Muscle layer of duodenum (tissue), 2 donors: ENCODE results near the gene VWA5A.

Experiments
- H3K27ac ChIP-seq: one replicate; pipeline ENCODE4 v1.7.0; 2013; ENCODE audit warnings: mild to moderate bottlenecking, low read length
- H3K27me3 ChIP-seq: one replicate; pipeline ENCODE4 v1.7.0; 2013; ENCODE audit warnings: low read depth, mild to moderate bottlenecking, control low read depth, low read length
- H3K36me3 ChIP-seq, 2 donors: one replicate each; pipeline ENCODE4 v1.7.0; 2013; ENCODE audit warnings: low read length in 2 of 2, control low read depth in 1 of 2, mild to moderate bottlenecking in 1 of 2; ENCODE audit not compliant: insufficient read depth in 2 of 2, control insufficient read depth in 1 of 2
- H3K4me1 ChIP-seq, 2 donors: one replicate each; pipeline ENCODE4 v1.7.0; 2013; ENCODE audit warnings: low read length in 2 of 2, mild to moderate bottlenecking in 2 of 2, control low read depth in 1 of 2, moderate library complexity in 1 of 2; ENCODE audit not compliant: insufficient read depth in 2 of 2, control insufficient read depth in 1 of 2
- H3K4me3 ChIP-seq, 2 donors: one replicate each; pipeline ENCODE4 v1.7.0; 2013; ENCODE audit warnings: low read length in 2 of 2, low read depth in 1 of 2, mild to moderate bottlenecking in 1 of 2
- H3K9me3 ChIP-seq, 2 donors: one replicate each; pipeline ENCODE4 v1.7.0; 2013; ENCODE audit warnings: low read length in 2 of 2, control low read depth in 1 of 2, mild to moderate bottlenecking in 1 of 2; ENCODE audit not compliant: control insufficient read depth in 1 of 2
- donor health status: healthy.

Gene VWA5A

DNA sequence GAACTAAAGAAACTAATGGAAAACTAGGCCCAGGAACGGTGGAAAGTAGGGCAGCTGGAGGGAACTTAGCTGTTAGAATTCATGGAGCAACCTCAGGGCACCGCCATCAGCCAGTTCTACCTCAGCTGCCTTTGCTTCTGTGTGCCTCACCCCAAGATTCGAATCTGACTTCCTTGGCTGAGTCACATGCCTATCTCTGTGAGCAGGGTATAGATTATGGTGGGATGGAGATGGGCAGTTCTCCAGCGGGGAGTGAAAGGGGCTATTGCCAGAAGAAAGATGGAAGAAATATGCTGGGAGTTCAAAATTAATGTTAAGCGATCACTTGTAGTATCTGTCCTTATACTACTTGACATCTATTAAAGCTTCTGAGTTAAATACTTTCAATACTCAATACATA lies 18.9 kb upstream of the VWA5A start:
- Histone ChIP-seq H3K9me3 (no peaks in the 10 kb centered on the region), H3K27ac (no peak overlapping the region), H3K4me1 (no peaks in the 10 kb centered on the region), H3K36me3 (no peaks in the 10 kb centered on the region), H3K27me3 (no peaks in the 10 kb centered on the region), H3K4me3 (no peak overlapping the region)

- H3K9me3 ChIP-seq, result no peaks in the 10 kb centered on the region
- no peak overlapping the region for H3K27ac ChIP-seq
- H3K4me3 ChIP-seq, result no peak overlapping the region
- H3K27me3 ChIP-seq, result no peaks in the 10 kb centered on the region
- no peaks in the 10 kb centered on the region for H3K36me3 ChIP-seq
- no peaks in the 10 kb centered on the region for H3K4me1 ChIP-seq
Measured at GRCh38 chr11:124098141-124098540, 17.1 kb upstream of the VWA5A start.

- H3K27me3 ChIP-seq, result no peaks in the 10 kb centered on the region
- no peak overlapping the region for H3K4me3 ChIP-seq
- no peaks in the 10 kb centered on the region for H3K4me1 ChIP-seq
- no peak overlapping the region for H3K27ac ChIP-seq
- no peaks in the 10 kb centered on the region for H3K36me3 ChIP-seq
- no peaks in the 10 kb centered on the region for H3K9me3 ChIP-seq
Measured at GRCh38 chr11:124101737-124102136, 13.5 kb upstream of the VWA5A start.

GRCh38 chr11:124108156-124108555 lies 7.1 kb upstream of the VWA5A start:
- H3K36me3 ChIP-seq, result no peaks in the 10 kb centered on the region
- no peaks in the 10 kb centered on the region for H3K4me1 ChIP-seq

GRCh38 chr11:124109377-124109776 lies 5.9 kb upstream of the VWA5A start:
- no peaks in the 10 kb centered on the region for H3K9me3 ChIP-seq
- no peak overlapping the region for H3K27ac ChIP-seq
- H3K27me3 ChIP-seq, result no peaks in the 10 kb centered on the region
- H3K4me1 ChIP-seq, result no peaks in the 10 kb centered on the region
- H3K36me3 ChIP-seq, result no peaks in the 10 kb centered on the region
- H3K4me3 ChIP-seq, result no peak overlapping the region

More at GRCh38 chr11:124108156-124108555, 7.1 kb upstream of the VWA5A start:
- no peak overlapping the region for H3K4me3 ChIP-seq
- H3K27me3 ChIP-seq, result no peaks in the 10 kb centered on the region
- no peaks in the 10 kb centered on the region for H3K9me3 ChIP-seq
- H3K27ac ChIP-seq, result no peak overlapping the region

- no peak overlapping the region for H3K4me3 ChIP-seq
- H3K4me1 ChIP-seq, result peaks cover 3% of the 10 kb centered on the region in 2 donors
- no peaks in the 10 kb centered on the region for H3K9me3 ChIP-seq
- no peaks in the 10 kb centered on the region for H3K36me3 ChIP-seq
- H3K27me3 ChIP-seq, result no peaks in the 10 kb centered on the region
- no peak overlapping the region for H3K27ac ChIP-seq
Measured at GRCh38 chr11:124110201-124110600, 5.0 kb upstream of the VWA5A start.

- Histone ChIP-seq H3K36me3 (peaks cover 6 to 9% of the 10 kb centered on the region in 2 donors), H3K4me3 (no peak overlapping the region), H3K4me1 (peaks cover 3 to 6% of the 10 kb centered on the region in 2 donors), H3K27ac (no peak overlapping the region), H3K27me3 (no peaks in the 10 kb centered on the region), H3K9me3 (no peaks in the 10 kb centered on the region)
Measured at GRCh38 chr11:124113890-124114289, 1.4 kb upstream of the VWA5A start.

DNA sequence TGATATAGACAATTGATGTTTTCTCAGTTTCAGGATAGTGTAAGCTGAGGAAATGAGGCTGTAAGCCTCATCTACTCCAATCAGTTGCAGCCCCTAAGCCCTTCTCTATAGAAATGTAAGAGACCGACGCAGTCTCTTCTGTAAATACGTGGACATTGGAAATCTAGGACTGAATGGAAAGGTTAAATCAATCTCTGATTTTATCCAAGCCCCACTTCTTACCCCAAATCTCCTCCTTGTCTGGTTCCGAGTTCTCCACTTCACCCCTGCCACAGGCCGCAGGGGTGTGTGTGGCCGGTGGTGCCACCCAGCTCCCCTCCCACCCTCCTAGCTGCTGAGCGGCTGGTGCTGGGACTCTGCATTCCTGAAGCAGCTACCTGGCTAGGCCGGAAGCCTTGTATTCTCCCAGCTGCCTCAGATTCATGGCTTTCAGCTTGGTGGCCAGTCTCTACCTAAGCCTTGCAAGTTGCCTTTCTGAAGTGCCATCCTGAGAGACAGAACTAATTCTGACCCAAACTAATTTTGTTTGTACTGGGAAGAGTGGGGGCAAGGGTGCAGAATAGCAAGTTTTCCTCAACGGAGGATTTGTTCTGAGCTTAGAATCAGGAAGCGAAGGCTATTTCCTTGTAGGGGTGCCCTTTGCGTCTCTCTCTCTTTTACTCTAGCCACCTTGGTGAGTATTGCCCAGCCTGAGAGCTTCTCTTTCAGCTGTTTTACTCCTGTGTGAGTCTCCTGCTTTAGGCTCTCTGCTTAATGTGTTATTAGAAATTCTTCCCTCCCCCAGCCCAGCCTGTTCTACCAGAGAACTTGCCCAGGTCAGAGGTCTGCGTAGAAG lies 749 bp downstream of the VWA5A start:
- Histone ChIP-seq H3K4me3 (peak overlapping the region; percentile 94 to 97), H3K36me3 (peaks cover 23 to 24% of the 10 kb centered on the region in 2 donors), H3K27ac (peak overlapping the region; percentile 78), H3K4me1 (peaks cover 3 to 6% of the 10 kb centered on the region in 2 donors), H3K9me3 (no peaks in the 10 kb centered on the region), H3K27me3 (no peaks in the 10 kb centered on the region)

GRCh38 chr11:124119103-124119502 lies 3.9 kb downstream of the VWA5A start:
- no peak overlapping the region for H3K27ac ChIP-seq
- H3K9me3 ChIP-seq, result no peaks in the 10 kb centered on the region
- H3K4me3 ChIP-seq, result no peak overlapping the region
- peaks cover 3 to 6% of the 10 kb centered on the region in 2 donors for H3K4me1 ChIP-seq
- H3K27me3 ChIP-seq, result no peaks in the 10 kb centered on the region
- H3K36me3 ChIP-seq, result peaks cover 44% of the 10 kb centered on the region in 2 donors

DNA sequence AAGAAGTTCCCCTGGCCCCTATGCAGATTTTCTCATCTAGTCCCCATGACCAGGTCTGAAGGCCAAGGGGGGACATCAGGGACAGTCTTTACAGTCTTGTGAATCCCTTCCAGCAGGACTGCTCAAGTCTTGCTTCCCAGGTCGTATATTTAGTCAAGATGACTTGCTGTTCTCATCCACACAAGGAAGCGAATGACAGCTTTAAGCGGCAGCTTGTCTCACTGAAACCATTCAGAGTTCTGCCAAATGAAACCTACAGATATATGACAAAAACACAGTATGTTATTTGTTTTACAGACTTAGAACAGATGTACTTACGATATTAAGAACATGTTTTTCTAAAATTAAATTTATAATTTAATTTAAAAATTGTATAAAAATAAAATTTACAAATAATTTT lies 5.6 kb downstream of the VWA5A start:
- Histone ChIP-seq H3K36me3 (peaks cover 51 to 59% of the 10 kb centered on the region in 2 donors), H3K4me3 (no peak overlapping the region), H3K27ac (no peak overlapping the region), H3K4me1 (peaks cover 0 to 3% of the 10 kb centered on the region in 2 donors), H3K27me3 (no peaks in the 10 kb centered on the region), H3K9me3 (no peaks in the 10 kb centered on the region)

DNA sequence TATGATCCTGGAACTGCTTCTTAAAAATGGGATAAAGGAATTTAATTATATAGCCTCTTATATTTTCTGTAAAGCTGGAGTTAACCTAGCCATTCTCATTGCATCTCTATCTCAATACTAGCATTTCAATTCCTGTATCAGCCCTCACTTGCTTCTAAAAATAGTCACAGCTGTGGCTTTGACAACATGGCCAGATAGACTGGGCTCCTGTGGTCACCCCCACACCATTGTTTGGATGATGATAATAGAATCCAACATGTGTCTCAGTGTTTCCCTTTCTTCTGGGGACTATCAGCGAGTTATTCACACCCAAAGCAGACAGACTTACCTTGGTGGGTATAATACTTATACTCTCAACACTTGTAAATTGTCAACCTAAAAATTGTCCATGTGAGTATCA lies 6.9 kb downstream of the VWA5A start:
- Histone ChIP-seq H3K36me3 (peaks cover 51 to 59% of the 10 kb centered on the region in 2 donors), H3K4me1 (no peaks in the 10 kb centered on the region), H3K4me3 (no peak overlapping the region), H3K27me3 (no peaks in the 10 kb centered on the region), H3K9me3 (no peaks in the 10 kb centered on the region), H3K27ac (no peak overlapping the region)

- Histone ChIP-seq H3K27ac (no peak overlapping the region), H3K36me3 (peaks cover 45 to 55% of the 10 kb centered on the region in 2 donors), H3K27me3 (no peaks in the 10 kb centered on the region), H3K4me3 (no peak overlapping the region), H3K4me1 (no peaks in the 10 kb centered on the region), H3K9me3 (no peaks in the 10 kb centered on the region)
Measured at GRCh38 chr11:124123622-124124021, 8.4 kb downstream of the VWA5A start.
